ENCODE results near the gene PRKD3. TPM values are rescaled to one million over a fixed set of nuclear protein-coding genes. Genes with fewer than 3 reads are reported as not detected.

Gene PRKD3
- total and polyA plus RNA-seq, 2 of the 13 experiments (the other 11 are each of a cell fraction or from before 2014, with no cell fraction given) = 11.6 to 38.4 TPM

- TF ChIP-seq RFX1 (IDR thresholded peaks at IDR 0.05) (no peak), ZNF678 (CRISPR knock-in tag; IDR thresholded peaks at IDR 0.05) (no peak)
- FAIRE-seq = no peak
- no peaks in the 10 kb centered on the region for H3K9me3 ChIP-seq (ENCODE audit: low read length)
- intact Hi-C loops (cut with micrococcal nuclease; ENCODE audit: unreplicated experiment) (no loop called here), in situ Hi-C loops (cut with HindIII; ENCODE audit: extremely low pct_ligation_motif_present, low pct_unique_long_range_greater_than_20kb) (no loop called here)
- no peaks in the 10 kb centered on the region for H3K79me2 ChIP-seq (ENCODE audit: insufficient read depth, low read length)
- H2AFZ ChIP-seq (ENCODE audit: low read length) = no peak overlapping the region
- CTCF ChIA-PET (ENCODE audit: low intra/inter-chr PET ratio, low total read pairs) = no interaction called here
- no peak overlapping the region for H3K4me2 ChIP-seq (ENCODE audit: low read depth, low read length)
- no peaks in the 10 kb centered on the region for H3K27me3 ChIP-seq (ENCODE audit: control insufficient read depth in 1 of 2, insufficient read depth in 2 of 2, low read length in 2 of 2)
- no peak for DNase-seq (ENCODE audit: low spot score)
- POLR2A ChIA-PET = no interaction called here
- no TSS peak for BruUV-seq (replicated peaks)
- H4K20me1 ChIP-seq (ENCODE audit: insufficient read depth, low read length) = no peaks in the 10 kb centered on the region
- peaks cover 5 to 41% of the 10 kb centered on the region in 2 experiments; a peak in 4 of 5 replicates for H3K36me3 ChIP-seq (replicated peaks in 1 of 2; ENCODE audit: control insufficient read depth in 1 of 2, insufficient read depth in 2 of 2, low read length in 2 of 2)
- ATAC-seq = no peak
- no peak overlapping the region for H3K9ac ChIP-seq (ENCODE audit: insufficient read depth, low read depth, low read length)
- H3K4me1 ChIP-seq (ENCODE audit: insufficient read depth, low read length) = no peaks in the 10 kb centered on the region
- H3K27ac ChIP-seq (ENCODE audit: extremely low read length, insufficient read depth, low read length) = no peak overlapping the region
- no peak overlapping the region for H3K4me3 ChIP-seq (replicated peaks in 1 of 3; ENCODE audit: insufficient read depth in 1 of 3, low read depth in 2 of 3, low read length in 3 of 3)
Observed at GRCh38 chr2:37284381-37284780, 40.3 kb downstream of the PRKD3 start.

GRCh38 chr2:37283207-37283606 is 41.4 kb downstream of the PRKD3 start:
- FAIRE-seq (no peak), ATAC-seq (no peak), DNase-seq (ENCODE audit: low spot score) (no peak)
- ChIA-PET CTCF (ENCODE audit: low intra/inter-chr PET ratio, low total read pairs) (no interaction called here), POLR2A (no interaction called here)
- Histone ChIP-seq H2AFZ (ENCODE audit: low read length) (no peak overlapping the region), H4K20me1 (ENCODE audit: insufficient read depth, low read length) (no peaks in the 10 kb centered on the region), H3K4me2 (ENCODE audit: low read depth, low read length) (no peak overlapping the region), H3K4me3 (replicated peaks in 1 of 3; ENCODE audit: insufficient read depth in 1 of 3, low read depth in 2 of 3, low read length in 3 of 3) (no peak overlapping the region), H3K27ac (ENCODE audit: extremely low read length, insufficient read depth, low read length) (no peak overlapping the region), H3K36me3 (replicated peaks in 1 of 2; ENCODE audit: control insufficient read depth in 1 of 2, insufficient read depth in 2 of 2, low read length in 2 of 2) (peaks cover 3 to 44% of the 10 kb centered on the region in 2 experiments; a peak in 4 of 5 replicates), H3K4me1 (ENCODE audit: insufficient read depth, low read length) (no peaks in the 10 kb centered on the region), H3K27me3 (ENCODE audit: control insufficient read depth in 1 of 2, insufficient read depth in 2 of 2, low read length in 2 of 2) (no peaks in the 10 kb centered on the region), H3K9ac (ENCODE audit: insufficient read depth, low read depth, low read length) (no peak overlapping the region), H3K9me3 (ENCODE audit: low read length) (no peaks in the 10 kb centered on the region), H3K79me2 (ENCODE audit: insufficient read depth, low read length) (no peaks in the 10 kb centered on the region)
- WGBS (ENCODE audit: low lambda C conversion rate) = 100% methylated on average over 2 of the region's 2 CpGs
- intact Hi-C loops (cut with micrococcal nuclease; ENCODE audit: unreplicated experiment) = no loop called here
- in situ Hi-C loops (cut with HindIII; ENCODE audit: extremely low pct_ligation_motif_present, low pct_unique_long_range_greater_than_20kb) = no loop called here
- no peak for TF ChIP-seq AGO2 (optimal IDR thresholded peaks at IDR 0.05; ENCODE audit: low read depth, low read length)
- TF ChIP-seq HIC2 (CRISPR knock-in tag; IDR thresholded peaks at IDR 0.05; ENCODE audit: low read depth) = no peak
- no peak for TF ChIP-seq ELF4 (CRISPR knock-in tag; IDR thresholded peaks at IDR 0.05; ENCODE audit: borderline replicate concordance)
- no peak for TF ChIP-seq NCOA2 (CRISPR knock-in tag; IDR thresholded peaks at IDR 0.05)
- TF ChIP-seq DRAP1 (CRISPR knock-in tag; IDR thresholded peaks at IDR 0.05) = no peak
- no peak for TF ChIP-seq CREB3 (CRISPR knock-in tag; IDR thresholded peaks at IDR 0.05)
- TF ChIP-seq KAT8 (CRISPR knock-in tag; IDR thresholded peaks at IDR 0.05) = no peak
- no peak for TF ChIP-seq TERF1 (CRISPR knock-in tag; IDR thresholded peaks at IDR 0.05)
- no peak for TF ChIP-seq ZKSCAN5 (CRISPR knock-in tag; IDR thresholded peaks at IDR 0.05)
- TF ChIP-seq ZNF878 (CRISPR knock-in tag; IDR thresholded peaks at IDR 0.05) = no peak
- TF ChIP-seq SNAI1 (CRISPR knock-in tag; IDR thresholded peaks at IDR 0.05; ENCODE audit: borderline replicate concordance) = no peak
- no TSS peak for BruUV-seq (replicated peaks)
